ENCODE data around the gene SLC19A2. TPM values are rescaled to one million over a fixed set of nuclear protein-coding genes. Genes with fewer than 3 reads are reported as not detected.
"Not testable (repeated sequence)": the region's sequence is repeated elsewhere in the genome, so short reads cannot be mapped to it uniquely, and the experiment has no call there.

SLC19A2 gene
- total RNA-seq, 1 experiment from 2014 or later, result 31.5 TPM

- H3K4me1 ChIP-seq, result peaks cover 55% of the 10 kb centered on the region
- no peak for TF ChIP-seq CTCF (IDR thresholded peaks at IDR 0.05; ENCODE audit: insufficient read depth in 1 of 2, low read depth in 1 of 2, low read length in 1 of 2, severe bottlenecking in 1 of 2, unreplicated experiment in 1 of 2)
- Mint-ChIP-seq H3K4me3 (ENCODE audit: unreplicated experiment) (peak overlapping the region; percentile 26), H3K27me3 (ENCODE audit: insufficient read depth, unreplicated experiment) (no peaks in the 10 kb centered on the region), H3K4me1 (ENCODE audit: low read depth, unreplicated experiment) (peaks cover 43% of the 10 kb centered on the region), H3K36me3 (ENCODE audit: insufficient read depth, unreplicated experiment) (no peaks in the 10 kb centered on the region), H3K27ac (ENCODE audit: unreplicated experiment) (peak overlapping the region; percentile 33), H3K9me3 (ENCODE audit: unreplicated experiment) (no peaks in the 10 kb centered on the region)
- POLR2A ChIA-PET, result interaction anchor here (0.6 to 1.2 kb wide), 2 partner anchors 21 to 32 kb away, joined by 3 to 10 read pairs; partner anchors contain the start of gene SLC19A2
- no peaks in the 10 kb centered on the region for H3K36me3 ChIP-seq (ENCODE audit: control insufficient read depth, insufficient read depth, low read length)
- intact Hi-C loops (cut with micrococcal nuclease; ENCODE audit: unreplicated experiment), result loop anchor here (1.0 kb wide), 1 partner anchor 9 kb away; no protein-coding TSS in a partner anchor
- H3K4me3 ChIP-seq (ENCODE audit: low read depth, low read length), result no peak overlapping the region
- CTCF ChIA-PET, result interaction anchor here (0.8 to 1.3 kb wide), 3 partner anchors 22 to 41 kb away, joined by 4 to 5 read pairs (median 4); partner anchors contain the start of gene SLC19A2
- no TSS peak for BruUV-seq (replicated peaks)
- no peaks in the 10 kb centered on the region for H3K9me3 ChIP-seq
- no peak for DNase-seq
- H3K27me3 ChIP-seq (replicated peaks; ENCODE audit: control insufficient read depth, insufficient read depth, low read length), result no peaks in the 10 kb centered on the region
These were observed 21.7 kb upstream of the SLC19A2 start for GRCh38 chr1:169507413-169507812.

- peaks cover 34% of the 10 kb centered on the region for H3K4me1 Mint-ChIP-seq (ENCODE audit: low read depth, unreplicated experiment)
- CTCF ChIA-PET; H3K4me3 ChIP-seq (ENCODE audit: low read depth, low read length); H3K36me3 ChIP-seq (ENCODE audit: control insufficient read depth, insufficient read depth, low read length); H3K9me3 ChIP-seq; POLR2A ChIA-PET; H3K27me3 Mint-ChIP-seq (ENCODE audit: insufficient read depth, unreplicated experiment); H3K27me3 ChIP-seq (replicated peaks; ENCODE audit: control insufficient read depth, insufficient read depth, low read length); BruUV-seq (replicated peaks); intact Hi-C loops (cut with micrococcal nuclease; ENCODE audit: unreplicated experiment); H3K27ac Mint-ChIP-seq (ENCODE audit: unreplicated experiment); H3K9me3 Mint-ChIP-seq (ENCODE audit: unreplicated experiment); DNase-seq; H3K36me3 Mint-ChIP-seq (ENCODE audit: insufficient read depth, unreplicated experiment); H3K4me3 Mint-ChIP-seq (ENCODE audit: unreplicated experiment): not testable (repeated sequence)
- peaks cover 29% of the 10 kb centered on the region for H3K4me1 ChIP-seq
These were observed 17.9 kb upstream of the SLC19A2 start for GRCh38 chr1:169503601-169504000.

- peaks cover 13% of the 10 kb centered on the region for H3K36me3 Mint-ChIP-seq (ENCODE audit: insufficient read depth, unreplicated experiment)
- TF ChIP-seq CTCF (IDR thresholded peaks at IDR 0.05; ENCODE audit: insufficient read depth in 1 of 2, low read depth in 1 of 2, low read length in 1 of 2, severe bottlenecking in 1 of 2, unreplicated experiment in 1 of 2), result no peak
These were observed 14.1 kb upstream of the SLC19A2 start for GRCh38 chr1:169499807-169500206.

More at GRCh38 chr1:169499807-169500206, 14.1 kb upstream of the SLC19A2 start:
- ChIA-PET CTCF (no interaction called here), POLR2A (interaction anchor here (0.9 kb wide), 1 partner anchor 14 kb away, joined by 4 read pairs; the partner anchor contains the start of gene SLC19A2)
- Mint-ChIP-seq H3K9me3 (ENCODE audit: unreplicated experiment) (no peaks in the 10 kb centered on the region), H3K27ac (ENCODE audit: unreplicated experiment) (no peak overlapping the region), H3K4me1 (ENCODE audit: low read depth, unreplicated experiment) (peaks cover 29% of the 10 kb centered on the region), H3K27me3 (ENCODE audit: insufficient read depth, unreplicated experiment) (no peaks in the 10 kb centered on the region), H3K4me3 (ENCODE audit: unreplicated experiment) (no peak overlapping the region)
- Histone ChIP-seq H3K9me3 (no peaks in the 10 kb centered on the region), H3K4me3 (ENCODE audit: low read depth, low read length) (no peak overlapping the region), H3K36me3 (ENCODE audit: control insufficient read depth, insufficient read depth, low read length) (no peaks in the 10 kb centered on the region), H3K27me3 (replicated peaks; ENCODE audit: control insufficient read depth, insufficient read depth, low read length) (no peaks in the 10 kb centered on the region), H3K4me1 (peaks cover 26% of the 10 kb centered on the region)
- intact Hi-C loops (cut with micrococcal nuclease; ENCODE audit: unreplicated experiment), result no loop called here
- no peak for DNase-seq
- BruUV-seq (replicated peaks), result no TSS peak

Measured in Caco-2 (cell line).